ENCODE results near the gene ALDH16A1. TPM values are rescaled to one million over a fixed set of nuclear protein-coding genes. Genes with fewer than 3 reads are reported as not detected.

The ALDH16A1 gene
- total and polyA plus RNA-seq, 2 of the 8 experiments (the other 6 are each of a cell fraction or from before 2014, with no cell fraction given) = 30.5 to 34.3 TPM

DNA sequence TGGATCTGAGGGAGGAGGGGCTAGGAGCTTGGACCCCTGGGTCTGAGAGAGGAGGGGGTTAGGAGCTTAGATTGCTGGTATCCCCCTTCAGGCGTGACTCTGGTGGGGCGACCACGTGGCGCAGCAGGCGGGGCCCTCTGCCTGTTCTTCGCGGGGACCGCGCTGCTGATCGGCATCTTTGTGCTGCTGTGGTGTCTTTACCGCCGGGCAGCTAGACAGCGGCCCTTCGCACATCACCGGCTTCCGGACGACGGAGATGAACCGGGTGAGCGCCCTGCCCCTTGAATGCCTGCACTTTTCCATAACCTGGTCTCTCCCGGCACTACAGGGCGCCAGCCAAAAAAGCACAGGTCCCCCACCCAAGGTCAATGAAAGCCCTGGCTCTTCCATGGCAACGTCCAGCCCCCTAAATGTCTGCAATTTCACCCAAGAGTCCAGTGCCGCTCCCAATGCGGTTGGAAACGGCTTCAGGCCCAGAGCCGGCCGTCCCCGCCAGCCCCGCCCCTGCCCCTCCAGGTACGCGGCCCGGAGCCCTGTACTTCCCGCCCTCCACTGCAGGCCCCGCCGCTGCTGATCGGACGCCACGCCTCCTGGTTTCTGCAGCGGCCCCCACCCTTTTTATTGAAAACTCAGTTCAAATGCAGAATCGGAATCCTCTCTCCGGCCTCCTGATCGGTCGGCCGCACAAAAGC lies 25.0 kb upstream of the ALDH16A1 start (continued):
- TF ChIP-seq RBBP5 (IDR thresholded peaks at IDR 0.05; ENCODE audit: borderline replicate concordance, low read depth, low read length) (peak; percentile 38; the same call in 1 of the 2 replicates), RXRA (IDR thresholded peaks at IDR 0.05; ENCODE audit: insufficient read depth, low read depth, low read length) (no peak), SIX5 (IDR thresholded peaks at IDR 0.05; ENCODE audit: low read depth, low read length) (no peak), RNF2 (IDR thresholded peaks at IDR 0.05; ENCODE audit: borderline replicate concordance, low read depth, low read length, missing control alignments, poor library complexity, severe bottlenecking) (no peak), POLR2A (IDR thresholded peaks at IDR 0.05; ENCODE audit: control extremely low read depth in 1 of 2, low read depth in 2 of 2, low read length in 2 of 2) (peak in 1 of 2 experiments; percentile 32; a peak in 1 of 3 replicates), CREB1 (IDR thresholded peaks at IDR 0.05) (no peak), TBP (IDR thresholded peaks at IDR 0.05; ENCODE audit: low read depth, low read length) (no peak), SUZ12 (IDR thresholded peaks at IDR 0.05; ENCODE audit: low read length) (no peak), JUN (IDR thresholded peaks at IDR 0.05; ENCODE audit: low read depth, low read length) (no peak), EP300 (IDR thresholded peaks at IDR 0.05; ENCODE audit: borderline replicate concordance in 1 of 2, low read depth in 2 of 2, low read length in 2 of 2) (no peak), CTBP2 (IDR thresholded peaks at IDR 0.05; ENCODE audit: borderline replicate concordance, insufficient read depth, insufficient read length, low read length) (no peak), RFX5 (IDR thresholded peaks at IDR 0.05; ENCODE audit: borderline replicate concordance, low read depth, low read length) (no peak), TCF12 (IDR thresholded peaks at IDR 0.05; ENCODE audit: low read depth, low read length) (no peak), KDM5A (IDR thresholded peaks at IDR 0.05; ENCODE audit: low read length) (no peak), JUND (IDR thresholded peaks at IDR 0.05; ENCODE audit: low read length) (no peak), POU5F1 (IDR thresholded peaks at IDR 0.05; ENCODE audit: low read depth, low read length) (no peak), SAP30 (IDR thresholded peaks at IDR 0.05; ENCODE audit: insufficient read depth, insufficient replicate concordance, low read length) (no peak), FOSL1 (IDR thresholded peaks at IDR 0.05; ENCODE audit: insufficient read depth, low read depth, low read length) (no peak), ZNF274 (IDR thresholded peaks at IDR 0.05; ENCODE audit: borderline replicate concordance, extremely low read depth, low read length) (no peak), BACH1 (IDR thresholded peaks at IDR 0.05; ENCODE audit: low read length) (no peak)

Measured in H1 (cell line).